Neural progenitor cell (in vitro differentiated cells): ENCODE data around the gene LCK.

Experiments
- CTCF ChIP-seq: fragments of 200-600 bp; sonication (generic); IDR thresholded peaks from 2 replicates; pipeline ENCODE4 v1.5.1; 2017; ENCODE audit warnings: antibody characterized with exemption, mild to moderate bottlenecking
- EZH2 ChIP-seq: fragments of 200-600 bp; sonication (generic); IDR thresholded peaks from 2 replicates; pipeline ENCODE4 v1.6.1; 2017; ENCODE audit warnings: antibody characterized with exemption, mild to moderate bottlenecking, moderate library complexity

DNA sequence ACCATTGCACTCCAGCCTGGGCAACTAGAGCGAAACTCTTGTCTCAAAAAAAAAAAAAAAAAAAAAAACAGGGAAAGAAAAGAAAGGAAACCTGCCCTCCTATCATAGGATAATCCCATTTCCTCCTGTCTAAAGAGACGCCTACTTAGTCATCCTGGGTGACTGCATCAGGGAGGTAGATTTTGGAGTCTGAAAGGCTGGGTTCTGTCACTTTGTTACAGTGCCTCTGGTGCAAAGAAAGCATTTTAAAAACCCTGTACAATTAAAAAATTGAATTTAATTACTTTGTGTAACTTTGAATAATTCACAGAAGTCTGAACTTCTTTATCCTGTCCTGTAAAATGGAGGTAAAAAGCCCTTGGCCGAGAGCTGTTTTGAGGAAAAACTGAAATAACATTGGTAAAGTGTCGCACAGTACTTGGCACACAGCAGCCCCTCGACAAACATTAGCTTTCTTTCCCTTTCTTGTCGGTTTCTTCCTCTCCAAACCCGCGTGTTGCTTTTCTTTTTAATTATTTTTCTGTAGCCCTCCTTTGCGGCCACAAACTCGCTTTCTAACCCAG, 40.2 kb downstream of the LCK start:
- no peak for TF ChIP-seq CTCF
- TF ChIP-seq EZH2: no peak
